ENCODE measurements around the gene SHROOM4.

Gene SHROOM4

DNA sequence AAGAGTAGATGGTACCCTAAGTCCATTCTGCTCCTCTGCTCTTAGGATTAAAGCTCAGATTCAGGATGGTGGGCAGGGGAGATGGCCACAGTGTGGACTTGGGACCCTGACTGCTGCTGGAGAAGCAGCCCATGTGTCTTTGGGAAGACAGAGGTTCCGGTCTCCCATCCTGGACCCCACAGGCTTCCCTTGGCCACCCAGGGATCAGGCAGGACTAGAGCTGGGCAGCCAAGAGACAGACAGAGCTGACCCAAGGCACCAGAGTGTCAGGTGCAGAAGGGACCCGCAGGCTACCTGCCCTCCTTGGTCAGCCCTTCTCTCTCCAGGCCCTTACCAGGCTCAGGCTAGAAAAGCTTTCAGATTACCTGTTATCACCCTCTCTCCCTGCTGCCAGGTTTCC, 25.7 kb upstream of the SHROOM4 start:
- TF ChIP-seq, protein P1, sequence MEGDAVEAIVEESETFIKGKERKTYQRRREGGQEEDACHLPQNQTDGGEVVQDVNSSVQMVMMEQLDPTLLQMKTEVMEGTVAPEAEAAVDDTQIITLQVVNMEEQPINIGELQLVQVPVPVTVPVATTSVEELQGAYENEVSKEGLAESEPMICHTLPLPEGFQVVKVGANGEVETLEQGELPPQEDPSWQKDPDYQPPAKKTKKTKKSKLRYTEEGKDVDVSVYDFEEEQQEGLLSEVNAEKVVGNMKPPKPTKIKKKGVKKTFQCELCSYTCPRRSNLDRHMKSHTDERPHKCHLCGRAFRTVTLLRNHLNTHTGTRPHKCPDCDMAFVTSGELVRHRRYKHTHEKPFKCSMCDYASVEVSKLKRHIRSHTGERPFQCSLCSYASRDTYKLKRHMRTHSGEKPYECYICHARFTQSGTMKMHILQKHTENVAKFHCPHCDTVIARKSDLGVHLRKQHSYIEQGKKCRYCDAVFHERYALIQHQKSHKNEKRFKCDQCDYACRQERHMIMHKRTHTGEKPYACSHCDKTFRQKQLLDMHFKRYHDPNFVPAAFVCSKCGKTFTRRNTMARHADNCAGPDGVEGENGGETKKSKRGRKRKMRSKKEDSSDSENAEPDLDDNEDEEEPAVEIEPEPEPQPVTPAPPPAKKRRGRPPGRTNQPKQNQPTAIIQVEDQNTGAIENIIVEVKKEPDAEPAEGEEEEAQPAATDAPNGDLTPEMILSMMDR (conservative IDR thresholded peaks at IDR 0.05; ENCODE audit: low read depth, low read length): no peak
- no peak for DNase-seq (ENCODE audit: low read depth)
- H3K4me3 ChIP-seq (ENCODE audit: low read length): no peak overlapping the region

DNA sequence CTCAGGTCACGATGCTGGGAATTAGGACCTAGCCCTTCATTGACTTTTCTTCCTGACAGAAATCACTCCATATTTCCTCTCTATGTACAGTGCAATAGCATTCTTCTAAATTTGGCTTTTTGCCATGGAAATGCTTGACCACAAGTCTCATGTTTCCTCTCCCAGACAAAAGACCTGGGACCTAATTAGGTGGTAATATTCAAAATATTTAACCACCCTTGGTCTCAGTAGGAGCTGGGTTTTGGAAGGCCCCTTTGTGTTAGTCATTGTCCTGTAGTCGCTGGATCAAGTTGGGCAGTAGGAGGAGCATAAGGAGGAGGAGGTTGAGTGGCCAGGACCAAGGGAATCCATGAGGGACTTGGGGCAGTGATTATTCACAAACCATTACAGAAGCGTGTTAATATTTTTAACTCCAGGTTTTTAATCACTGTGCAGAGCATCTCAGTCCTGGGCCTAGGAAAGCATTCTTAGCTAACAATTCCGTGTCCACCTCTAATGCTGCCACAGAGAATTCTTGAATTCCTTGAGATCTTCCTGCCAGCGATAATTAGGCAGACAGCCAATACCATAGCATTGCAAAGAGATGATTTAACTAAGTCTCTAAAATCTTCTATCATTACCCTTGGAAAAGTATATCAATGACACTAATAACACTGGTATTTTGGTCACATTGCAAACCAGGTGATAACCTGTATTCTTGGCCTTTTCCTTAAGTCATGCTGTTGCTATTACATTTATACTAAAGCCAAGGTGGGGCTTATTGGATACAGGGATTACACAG, 25.0 kb upstream of the SHROOM4 start:
- H3K4me3 ChIP-seq (ENCODE audit: low read length): no peak overlapping the region
- DNase-seq (ENCODE audit: low read depth): peak; percentile 83
- TF ChIP-seq, protein P1 (conservative IDR thresholded peaks at IDR 0.05; ENCODE audit: low read depth, low read length): no peak

DNA sequence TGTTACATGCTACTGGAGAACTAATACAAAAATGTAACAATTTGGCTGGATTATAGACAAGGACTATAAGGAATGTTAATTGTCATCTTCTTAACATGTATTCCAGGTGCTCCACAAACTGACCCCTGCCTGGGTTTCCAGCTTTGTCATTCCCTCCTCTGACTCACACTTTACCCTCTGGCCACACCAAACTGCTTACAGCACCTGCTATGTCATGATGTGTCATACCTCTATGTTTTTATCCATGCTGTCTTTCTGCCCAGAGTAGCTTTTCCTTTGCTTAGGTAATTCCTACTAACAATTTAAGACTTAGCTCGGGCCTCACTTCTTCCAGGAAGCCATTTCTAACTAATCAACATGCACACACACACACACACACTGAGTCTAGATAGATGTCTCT, 14.0 kb upstream of the SHROOM4 start:
- no peak overlapping the region for H3K4me3 ChIP-seq (ENCODE audit: low read length)
- no peak for DNase-seq (ENCODE audit: low read depth)
- TF ChIP-seq, protein P1 (conservative IDR thresholded peaks at IDR 0.05; ENCODE audit: low read depth, low read length): no peak

DNA sequence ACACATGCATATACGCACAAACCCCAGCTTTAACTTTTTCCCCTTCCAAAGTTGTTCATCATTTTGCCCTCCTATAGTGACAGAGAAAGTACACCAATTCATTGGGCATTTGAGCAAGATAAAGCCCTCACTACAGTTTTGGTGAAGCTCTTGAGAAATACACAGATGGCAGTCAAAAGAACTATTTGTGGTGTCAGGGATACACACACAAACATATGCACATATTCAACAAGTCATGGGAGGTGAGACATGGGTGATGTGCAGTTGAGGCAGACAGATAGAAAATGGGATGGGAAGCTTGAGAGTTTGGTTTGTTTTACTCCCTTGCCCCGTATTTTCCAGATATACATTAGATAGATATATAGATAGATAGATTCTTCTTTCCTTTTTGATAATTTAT, 11.8 kb upstream of the SHROOM4 start:
- DNase-seq (ENCODE audit: low read depth): no peak
- no peak overlapping the region for H3K4me3 ChIP-seq (ENCODE audit: low read length)
- TF ChIP-seq, protein P1 (conservative IDR thresholded peaks at IDR 0.05; ENCODE audit: low read depth, low read length): no peak

DNA sequence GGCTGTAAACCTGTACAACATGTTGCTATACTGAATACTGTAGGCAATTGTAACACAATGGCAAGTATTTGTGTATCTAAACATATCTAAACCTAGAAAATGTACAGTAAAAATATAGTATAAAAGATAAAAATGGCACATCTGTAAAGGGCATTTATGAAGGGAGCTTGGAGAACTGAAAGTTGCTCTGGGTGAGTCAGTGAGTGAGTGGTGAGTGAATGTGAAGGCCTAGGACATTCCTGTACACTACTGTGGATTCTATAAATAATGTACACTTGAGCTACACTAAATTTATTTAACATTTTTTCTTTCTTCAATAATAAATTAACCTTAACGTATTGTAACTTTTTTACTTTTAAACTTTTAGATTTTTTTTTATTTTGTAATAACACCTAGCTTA, 5.0 kb upstream of the SHROOM4 start:
- TF ChIP-seq, protein P1 (conservative IDR thresholded peaks at IDR 0.05; ENCODE audit: low read depth, low read length): no peak
- no peak for DNase-seq (ENCODE audit: low read depth)
- no peak overlapping the region for H3K4me3 ChIP-seq (ENCODE audit: low read length)

DNA sequence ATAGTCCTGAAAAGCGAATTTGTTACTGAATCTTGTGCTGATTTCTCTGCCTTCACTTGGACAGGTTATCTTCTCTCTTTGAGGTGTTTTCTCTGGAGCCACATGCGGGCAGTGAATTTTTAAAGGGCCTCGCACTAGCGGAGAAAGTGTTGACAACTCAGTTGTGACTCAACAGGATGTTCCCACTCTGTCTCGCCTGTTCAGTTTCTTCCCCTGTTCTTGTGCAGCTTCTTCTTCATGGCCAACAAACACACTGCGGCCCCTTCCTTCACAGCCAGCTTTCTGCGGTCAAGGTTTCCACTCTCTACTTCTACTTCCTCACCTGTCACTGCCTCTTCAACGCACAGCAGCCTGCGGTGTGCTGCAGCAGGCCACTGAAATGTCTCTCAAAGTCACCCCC, 1.1 kb upstream of the SHROOM4 start:
- no peak overlapping the region for H3K4me3 ChIP-seq (ENCODE audit: low read length)
- TF ChIP-seq, protein P1 (conservative IDR thresholded peaks at IDR 0.05; ENCODE audit: low read depth, low read length): no peak
- no peak for DNase-seq (ENCODE audit: low read depth)

DNA sequence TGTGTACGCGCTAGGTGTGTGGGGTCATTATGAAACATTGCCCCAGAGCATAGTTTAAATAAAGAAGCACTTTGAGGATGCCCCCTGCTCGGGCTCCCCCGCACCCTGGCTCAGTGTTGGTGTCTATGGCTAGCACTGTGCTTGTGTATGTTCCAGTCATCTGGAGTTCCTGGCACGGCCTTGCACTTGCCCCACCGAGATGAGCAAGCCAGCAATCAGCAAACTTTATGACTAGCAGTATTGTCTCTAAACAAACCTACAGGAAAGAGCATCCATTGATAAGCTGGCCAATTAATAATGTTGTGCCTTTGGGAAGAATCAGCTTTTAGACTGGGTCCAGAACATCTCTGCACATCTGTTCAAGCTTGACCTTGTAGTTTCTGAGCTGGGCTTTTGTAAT, 707 bp upstream of the SHROOM4 start:
- DNase-seq (ENCODE audit: low read depth): no peak
- H3K4me3 ChIP-seq (ENCODE audit: low read length): peak overlapping the region; percentile 65
- TF ChIP-seq, protein P1 (conservative IDR thresholded peaks at IDR 0.05; ENCODE audit: low read depth, low read length): no peak

Measured in retinal pigment epithelial cell (primary cell).